Colonic mucosa (tissue), 4 donors: ENCODE measurements around the gene C19orf25. TPM values are rescaled to one million over a fixed set of nuclear protein-coding genes. Genes with fewer than 3 reads are reported as not detected.
A peak's percentile ranks its signal among the peaks of the same experiment; 100 is the strongest.

Source experiments
- DNase-seq: peaks from one replicate; pipeline ENCODE4 v3.0.0-alpha.2; 2020
- H3K27ac ChIP-seq: fragments of 200-600 bp; one replicate; pipeline ENCODE4 v1.8.0; 2021
- H3K27me3 ChIP-seq: fragments of 200-600 bp; one replicate; pipeline ENCODE4 v1.8.0; 2021
- H3K36me3 ChIP-seq: fragments of 200-600 bp; one replicate; pipeline ENCODE4 v1.8.0; 2021
- H3K4me1 ChIP-seq: fragments of 200-600 bp; one replicate; pipeline ENCODE4 v1.8.0; 2021; ENCODE audit warnings: mild to moderate bottlenecking
- H3K4me3 ChIP-seq: fragments of 200-600 bp; one replicate; pipeline ENCODE4 v1.8.0; 2021
- H3K9ac ChIP-seq, 2 donors: one replicate each; pipeline ENCODE4 v1.7.0; 2013; ENCODE audit warnings: control low read depth in 2 of 2, low read depth in 2 of 2, low read length in 2 of 2
- H3K9me3 ChIP-seq: fragments of 200-600 bp; one replicate; pipeline ENCODE4 v1.8.0; 2021
- intact Hi-C: fragments of 100-400 bp; cut with DNase I; formaldehyde crosslinking; loops from one replicate; pipeline ENCODE4 v1.14.1; 2022
- total RNA-seq, 2 donors: library from RNA; stranded (reverse); fragmentation: NEBNext Ultra II Directional in 1 of 2; extraction: Animal tissue kit (Norgen Biotek cat#: 25700) in 1 of 2; gene quantifications; one replicate each; pipeline ENCODE4 v1.2.1, GENCODE V29; 2021
- TF ChIP-seq, protein P1 (sequence below): fragments of 200-600 bp; IDR thresholded peaks from one replicate; pipeline ENCODE4 v1.8.0; 2022; ENCODE audit warnings: antibody characterized with exemption, mild to moderate bottlenecking
- donor health status: healthy.
- donor health status: DM: no; HTN: no; CAD: no.
- donor health status: DM: no; HTN: no; CAD: no.

C19orf25 gene
- total RNA-seq, 2 donors from 2014 or later: 27.3 to 46.9 TPM

DNA sequence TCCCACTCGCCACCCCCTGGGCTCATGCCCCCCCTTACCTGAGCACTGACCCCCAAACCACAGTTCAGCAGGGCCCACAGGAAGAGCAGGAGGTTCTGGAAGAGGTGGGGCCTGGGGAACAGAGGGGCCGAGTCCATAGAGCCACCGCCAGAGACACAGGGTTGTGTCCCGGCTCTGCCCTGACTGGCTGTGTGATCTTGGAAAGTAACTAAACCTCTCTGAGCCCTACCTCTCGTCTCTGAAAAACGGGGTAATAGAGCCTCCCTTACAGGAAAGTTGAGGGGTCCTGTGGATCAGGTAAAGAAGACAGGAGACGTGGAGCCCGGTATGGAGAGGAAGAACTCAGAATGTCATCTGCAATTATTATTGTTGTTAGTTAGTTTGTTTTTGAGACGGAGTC, 31.8 kb upstream of the C19orf25 start:
- Histone ChIP-seq H3K27ac (no peak overlapping the region), H3K9ac (peak overlapping the region in 1 of 2 donors; percentile 12), H3K4me3 (no peak overlapping the region), H3K4me1 (no peaks in the 10 kb centered on the region), H3K9me3 (no peaks in the 10 kb centered on the region), H3K36me3 (no peaks in the 10 kb centered on the region), H3K27me3 (peaks cover 4% of the 10 kb centered on the region)
- no peak for DNase-seq
- TF ChIP-seq, protein P1, sequence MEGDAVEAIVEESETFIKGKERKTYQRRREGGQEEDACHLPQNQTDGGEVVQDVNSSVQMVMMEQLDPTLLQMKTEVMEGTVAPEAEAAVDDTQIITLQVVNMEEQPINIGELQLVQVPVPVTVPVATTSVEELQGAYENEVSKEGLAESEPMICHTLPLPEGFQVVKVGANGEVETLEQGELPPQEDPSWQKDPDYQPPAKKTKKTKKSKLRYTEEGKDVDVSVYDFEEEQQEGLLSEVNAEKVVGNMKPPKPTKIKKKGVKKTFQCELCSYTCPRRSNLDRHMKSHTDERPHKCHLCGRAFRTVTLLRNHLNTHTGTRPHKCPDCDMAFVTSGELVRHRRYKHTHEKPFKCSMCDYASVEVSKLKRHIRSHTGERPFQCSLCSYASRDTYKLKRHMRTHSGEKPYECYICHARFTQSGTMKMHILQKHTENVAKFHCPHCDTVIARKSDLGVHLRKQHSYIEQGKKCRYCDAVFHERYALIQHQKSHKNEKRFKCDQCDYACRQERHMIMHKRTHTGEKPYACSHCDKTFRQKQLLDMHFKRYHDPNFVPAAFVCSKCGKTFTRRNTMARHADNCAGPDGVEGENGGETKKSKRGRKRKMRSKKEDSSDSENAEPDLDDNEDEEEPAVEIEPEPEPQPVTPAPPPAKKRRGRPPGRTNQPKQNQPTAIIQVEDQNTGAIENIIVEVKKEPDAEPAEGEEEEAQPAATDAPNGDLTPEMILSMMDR: no peak
- intact Hi-C loops: loop anchor here (10.0 kb wide), 1 partner anchor 226 kb away; the partner anchor contains the start of gene EFNA2

DNA sequence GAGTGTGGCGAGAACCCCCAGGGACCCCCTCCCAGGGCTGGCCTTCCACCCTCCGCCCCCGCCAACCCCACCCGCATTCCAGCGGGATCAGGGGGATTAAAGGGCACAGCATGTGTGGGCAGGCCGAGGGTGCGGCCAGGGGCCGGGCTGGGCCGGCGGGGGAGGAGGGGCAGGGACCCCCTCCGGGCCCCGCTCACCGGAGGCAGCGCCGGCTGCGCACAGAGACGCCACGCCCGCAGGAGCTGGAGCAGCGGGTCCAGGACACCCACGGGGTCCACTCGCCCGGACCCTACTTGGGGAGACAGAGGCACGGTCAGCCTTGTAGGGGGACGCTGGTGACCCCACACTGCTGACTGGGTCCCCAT, 31.4 kb upstream of the C19orf25 start:
- Histone ChIP-seq H3K27me3 (peaks cover 4% of the 10 kb centered on the region), H3K9me3 (no peaks in the 10 kb centered on the region), H3K9ac (peak overlapping the region in 1 of 2 donors; percentile 12), H3K4me3 (no peak overlapping the region), H3K4me1 (no peaks in the 10 kb centered on the region), H3K36me3 (no peaks in the 10 kb centered on the region), H3K27ac (no peak overlapping the region)
- no peak for DNase-seq
- intact Hi-C loops: loop anchor here (10.0 kb wide), 1 partner anchor 226 kb away; the partner anchor contains the start of gene EFNA2
- TF ChIP-seq, protein P1: no peak

DNA sequence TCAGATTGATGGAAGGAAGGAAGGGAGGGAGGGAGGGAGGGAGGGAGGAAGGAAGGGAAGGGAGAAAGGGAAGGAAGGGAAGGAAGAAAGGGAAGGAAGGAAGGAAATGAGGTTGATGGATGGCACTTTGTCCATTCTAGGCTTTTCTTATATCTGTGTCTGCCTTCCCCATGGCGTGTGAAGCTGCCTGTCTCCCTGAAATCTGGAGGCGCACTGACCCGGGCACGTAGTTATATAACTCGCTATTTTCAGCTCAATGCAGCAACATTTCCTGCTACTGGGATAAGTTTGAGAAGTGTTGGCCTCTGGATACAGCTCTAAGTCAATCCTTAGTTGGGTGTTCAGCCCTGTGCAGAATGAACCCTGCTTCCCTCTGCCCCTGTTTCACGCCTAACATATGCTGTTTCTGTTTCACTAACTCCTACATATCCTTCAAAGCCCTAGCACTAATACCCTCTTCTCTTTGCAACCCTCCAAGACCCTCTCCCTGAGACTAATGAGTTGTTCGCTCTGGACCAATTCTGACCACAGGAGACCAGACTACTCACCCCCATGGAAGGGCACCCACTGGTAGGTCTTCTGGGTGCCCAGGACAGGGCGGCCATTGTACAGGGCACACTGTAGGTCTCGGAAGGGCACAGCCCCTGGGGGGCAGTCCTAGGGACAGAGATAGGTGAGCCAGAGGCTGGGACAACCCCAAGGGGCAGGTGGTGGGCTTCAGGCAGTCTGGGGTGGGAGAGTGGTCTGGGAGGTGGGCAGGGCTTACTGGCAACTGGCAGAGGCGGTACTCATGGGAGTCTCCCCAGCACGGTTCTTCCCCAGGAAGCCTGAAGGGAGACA, 30.8 kb upstream of the C19orf25 start:
- H3K4me3 ChIP-seq: no peak overlapping the region
- no peaks in the 10 kb centered on the region for H3K4me1 ChIP-seq
- H3K27ac ChIP-seq: no peak overlapping the region
- H3K36me3 ChIP-seq: no peaks in the 10 kb centered on the region
- peaks cover 4% of the 10 kb centered on the region for H3K27me3 ChIP-seq
- TF ChIP-seq, protein P1: no peak
- H3K9me3 ChIP-seq: no peaks in the 10 kb centered on the region
- no peak for DNase-seq
- intact Hi-C loops: loop anchor here (10.0 kb wide), 1 partner anchor 225 kb away; the partner anchor contains the start of gene EFNA2
- H3K9ac ChIP-seq: peak overlapping the region in 1 of 2 donors; percentile 34

DNA sequence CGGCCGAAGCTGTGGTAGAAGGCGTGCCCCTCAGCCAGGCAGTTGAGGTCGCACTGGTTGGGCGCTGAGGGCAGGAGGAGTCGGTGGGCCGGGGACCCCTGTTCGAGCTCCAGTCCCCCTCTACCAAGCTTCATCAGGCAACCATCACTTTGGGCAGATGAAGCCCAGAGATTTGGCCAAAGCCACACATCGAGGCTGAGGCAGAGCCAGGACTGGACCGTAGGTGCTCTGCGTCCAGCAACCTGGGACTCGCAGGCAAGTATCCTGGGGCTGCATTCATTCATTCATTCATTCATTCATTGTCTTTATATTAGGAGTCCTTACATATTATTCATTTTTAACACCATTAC, 29.5 kb upstream of the C19orf25 start:
- peak overlapping the region; percentile 32 for H3K4me3 ChIP-seq
- H3K4me1 ChIP-seq: peaks cover 2% of the 10 kb centered on the region
- H3K36me3 ChIP-seq: no peaks in the 10 kb centered on the region
- TF ChIP-seq, protein P1: no peak
- no peaks in the 10 kb centered on the region for H3K9me3 ChIP-seq
- no peak for DNase-seq
- H3K27ac ChIP-seq: no peak overlapping the region
- H3K9ac ChIP-seq: peak overlapping the region in 1 of 2 donors; percentile 24
- intact Hi-C loops: no loop called here
- peaks cover 13% of the 10 kb centered on the region for H3K27me3 ChIP-seq

DNA sequence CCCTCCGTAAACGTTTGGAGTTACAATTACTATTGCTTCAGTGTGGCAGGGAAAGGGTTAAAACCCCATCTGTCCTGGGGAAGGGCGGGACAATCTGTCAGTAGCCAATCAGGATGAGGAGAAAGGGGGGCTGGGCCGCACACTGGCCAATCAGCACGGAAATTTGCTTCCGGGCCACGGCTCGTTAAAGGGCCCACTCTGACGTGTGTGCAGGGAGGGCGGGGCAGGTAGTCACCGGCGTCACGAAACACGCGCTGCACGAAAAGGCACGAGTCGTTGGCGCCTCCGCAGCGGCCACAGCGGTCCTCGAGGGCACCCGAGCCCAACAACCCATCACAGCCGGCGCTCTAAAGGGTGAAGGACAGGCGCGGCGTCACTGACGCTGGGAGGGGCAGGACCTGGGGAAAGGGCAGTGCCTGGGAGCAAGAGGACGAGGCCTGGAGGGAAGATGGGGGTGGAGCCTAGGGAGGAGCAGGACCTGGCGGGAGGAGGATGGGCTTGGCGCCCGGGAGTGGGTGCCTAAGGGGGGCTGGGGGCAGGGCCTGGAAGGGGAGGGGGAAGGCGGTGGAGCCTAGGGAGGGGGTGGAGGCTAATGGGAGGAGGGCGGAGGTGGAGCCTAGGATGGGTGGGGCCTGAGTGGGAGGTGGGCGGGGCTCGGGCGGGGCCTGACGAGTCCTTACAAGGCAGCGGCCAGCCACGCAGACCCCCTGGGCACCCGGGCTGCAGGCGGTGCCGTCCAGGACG, 28.9 kb upstream of the C19orf25 start:
- H3K27me3 ChIP-seq: peaks cover 18% of the 10 kb centered on the region
- TF ChIP-seq, protein P1: no peak

More for the DNA sequence above, 28.9 kb upstream of the C19orf25 start:
- peak overlapping the region; percentile 32 for H3K4me3 ChIP-seq
- H3K9ac ChIP-seq: peak overlapping the region in 1 of 2 donors; percentile 72
- H3K9me3 ChIP-seq: no peaks in the 10 kb centered on the region
- DNase-seq: peak; percentile 90
- intact Hi-C loops: no loop called here
- H3K4me1 ChIP-seq: peaks cover 7% of the 10 kb centered on the region
- H3K36me3 ChIP-seq: no peaks in the 10 kb centered on the region
- peak overlapping the region; percentile 69 for H3K27ac ChIP-seq
